A549 (cell line): ENCODE measurements around the gene PRG3. TPM values are rescaled to one million over a fixed set of nuclear protein-coding genes. Genes with fewer than 3 reads are reported as not detected.

Experiments
- ATAC-seq, 2 experiments: fragments of 200-7000 bp in 1 of 2; fragments of >200 bp in 1 of 2; cut with Nextera tagmentation in 1 of 2; cut with Tn5 transposase in 1 of 2; 3 replicates each; pipeline versions ENCODE4 v1.8.0 to v1.9.1; 2018 to 2020; ENCODE audit warnings: mild to moderate bottlenecking in 1 of 2, moderate library complexity in 1 of 2
- CTCF ChIA-PET: fragments of 300-600 bp; sonication (Branson Sonifier 250); formaldehyde crosslinking; extraction: SDS; loops from one replicate; lab custom pipeline; 2021; ENCODE audit warnings: antibody characterized with exemption, inconsistent platforms; lab: Yijun Ruan, JAX
- POLR2A ChIA-PET: fragments of 350-600 bp; formaldehyde crosslinking; extraction: SDS; loops from one replicate; lab custom pipeline; 2021; ENCODE audit warnings: antibody characterized with exemption, inconsistent platforms; lab: Yijun Ruan, JAX
- DNase-seq, 2 experiments: peaks; one replicate each; pipeline versions ENCODE4 v3.0.0 to v3.0.0-alpha.2; 2011 to 2016; ENCODE audit warnings: low read depth in 1 of 2, low spot score in 1 of 2
- FAIRE-seq: peaks from 2 replicates; lab custom pipeline; 2011; peaks lifted over from hg19 to GRCh38; lab: Jason Lieb, UNC
- H3K27ac ChIP-seq, 2 experiments: fragments of >200 bp; sonication (Bioruptor Twin); formaldehyde crosslinking; 3 replicates each; pipeline ENCODE4 v1.5.1; 2016 to 2017
- H3K4me1 ChIP-seq: fragments of >200 bp; sonication (Bioruptor Twin); formaldehyde crosslinking; 3 replicates; pipeline ENCODE4 v1.6.1; 2016
- H3K4me2 ChIP-seq: fragments of >200 bp; sonication (Bioruptor Twin); formaldehyde crosslinking; 3 replicates; pipeline ENCODE4 v1.6.1; 2016
- H3K4me3 ChIP-seq: fragments of >200 bp; sonication (Bioruptor Twin); formaldehyde crosslinking; 3 replicates; pipeline ENCODE4 v1.5.1; 2016
- H3K9me3 ChIP-seq: fragments of >200 bp; sonication (Bioruptor Twin); formaldehyde crosslinking; 3 replicates; pipeline ENCODE4 v1.6.1; 2016
- EHF ChIP-seq: fragments of 250-450 bp; sonication (Bioruptor Pico); IDR thresholded peaks from 2 replicates; pipeline ENCODE4 v1.5.0; 2020; ENCODE audit warnings: mild to moderate bottlenecking
- ESRRA ChIP-seq: fragments of 150-350 bp; IDR thresholded peaks from 2 replicates; pipeline ENCODE4 v1.6.1; 2014; ENCODE audit warnings: mild to moderate bottlenecking, low read length, borderline replicate concordance
- HDAC2 ChIP-seq: fragments of 200-600 bp; sonication (generic); IDR thresholded peaks from 2 replicates; pipeline ENCODE4 v1.6.1; 2016
- HEYL ChIP-seq: fragments of 250-450 bp; sonication (Bioruptor Pico); IDR thresholded peaks from 2 replicates; pipeline ENCODE4 v1.8.0; 2021; ENCODE audit warnings: mild to moderate bottlenecking, moderate library complexity
- KDM1A ChIP-seq: fragments of 200-600 bp; sonication (generic); IDR thresholded peaks from 2 replicates; pipeline ENCODE4 v1.6.1; 2016; ENCODE audit warnings: low read depth, mild to moderate bottlenecking
- MAFK ChIP-seq: fragments of 450-650 bp; IDR thresholded peaks from 2 replicates; pipeline ENCODE4 v1.6.1; 2014; ENCODE audit not compliant: partially characterized antibody
- POLR2A ChIP-seq: IDR thresholded peaks from 2 replicates; pipeline ENCODE4 v1.6.1; 2012; ENCODE audit warnings: mild to moderate bottlenecking, low read length
- RAD21 ChIP-seq, 2 experiments: fragments of >200 bp in 1 of 2; sonication (Bioruptor Twin) in 1 of 2; formaldehyde crosslinking in 1 of 2; IDR thresholded peaks in 1 of 2; conservative IDR thresholded peaks in 1 of 2; 2 replicates in 1 of 2; 3 replicates in 1 of 2; pipeline ENCODE4 v1.6.1; 2012 to 2018; ENCODE audit warnings: inconsistent platforms in 1 of 2
- RFX5 ChIP-seq: fragments of 450-650 bp; IDR thresholded peaks from 2 replicates; pipeline ENCODE4 v1.7.1; 2014; ENCODE audit warnings: antibody characterized with exemption, mild to moderate bottlenecking, moderate library complexity
- SREBF2 ChIP-seq: fragments of 450-650 bp; IDR thresholded peaks from 2 replicates; pipeline ENCODE4 v1.6.1; 2014; ENCODE audit warnings: mild to moderate bottlenecking, moderate library complexity
- TFCP2L1 ChIP-seq: fragments of 250-450 bp; sonication (Bioruptor Pico); IDR thresholded peaks from 2 replicates; pipeline ENCODE4 v1.5.0; 2021; ENCODE audit warnings: mild to moderate bottlenecking
- TP53 ChIP-seq: fragments of 250-450 bp; sonication (Bioruptor Pico); IDR thresholded peaks from 2 replicates; pipeline ENCODE4 v1.5.0; 2021; ENCODE audit warnings: mild to moderate bottlenecking, moderate library complexity
- WGBS: methylation state at CpG from one replicate; pipeline ENCODE4 v1.1.6; 2017; ENCODE audit errors: missing lambda C conversion rate; 5-methylcytosine and 5-hydroxymethylcytosine counted together
- polyA plus RNA-seq, 4 experiments: library from polyadenylated mRNA; depleted of rRNA in 3 of 4; stranded (reverse); fragments of >200 nt; fragmentation: RNase III in 1 of 4; extraction: RNeasy Plus Mini Kit Qiagen cat#74134 plus additional on column Dnase treatment in 1 of 4; gene quantifications; 2 replicates in 3 of 4; 3 replicates in 1 of 4; pipeline ENCODE4 v1.2.3, GENCODE V29; 2011 to 2017
- TF ChIP-seq, protein P1 (sequence below): fragments of >200 bp; sonication (Bioruptor Twin); formaldehyde crosslinking; IDR thresholded peaks from 3 replicates; pipeline ENCODE4 v1.6.1; 2016
- TF ChIP-seq, protein P2 (sequence below): fragments of 250-450 bp; sonication (Bioruptor Pico); IDR thresholded peaks from 2 replicates; pipeline ENCODE4 v1.5.0; 2020; ENCODE audit warnings: low read depth, mild to moderate bottlenecking, moderate library complexity
- TF ChIP-seq, protein P3 (sequence below): fragments of 200-600 bp; sonication (generic); IDR thresholded peaks from 2 replicates; pipeline ENCODE4 v1.6.1; 2016; ENCODE audit warnings: antibody characterized with exemption, mild to moderate bottlenecking, moderate library complexity
- TF ChIP-seq, protein P4 (sequence below): fragments of 250-450 bp; sonication (Bioruptor Pico); IDR thresholded peaks from 2 replicates; pipeline ENCODE4 v1.5.0; 2021; ENCODE audit warnings: mild to moderate bottlenecking, moderate library complexity, borderline replicate concordance
- TF ChIP-seq, protein P5 (sequence below): fragments of 150-350 bp; IDR thresholded peaks from 2 replicates; pipeline ENCODE4 v1.6.1; 2014; ENCODE audit warnings: low read depth, mild to moderate bottlenecking, low read length
- TF ChIP-seq, protein P6 (sequence below): fragments of >200 bp; sonication (Bioruptor Twin); formaldehyde crosslinking; IDR thresholded peaks from 3 replicates; pipeline ENCODE4 v1.5.1; 2016

Gene PRG3
- polyA plus RNA-seq, 2 of the 4 experiments (the other 2 are of a cell fraction), result not detected

DNA sequence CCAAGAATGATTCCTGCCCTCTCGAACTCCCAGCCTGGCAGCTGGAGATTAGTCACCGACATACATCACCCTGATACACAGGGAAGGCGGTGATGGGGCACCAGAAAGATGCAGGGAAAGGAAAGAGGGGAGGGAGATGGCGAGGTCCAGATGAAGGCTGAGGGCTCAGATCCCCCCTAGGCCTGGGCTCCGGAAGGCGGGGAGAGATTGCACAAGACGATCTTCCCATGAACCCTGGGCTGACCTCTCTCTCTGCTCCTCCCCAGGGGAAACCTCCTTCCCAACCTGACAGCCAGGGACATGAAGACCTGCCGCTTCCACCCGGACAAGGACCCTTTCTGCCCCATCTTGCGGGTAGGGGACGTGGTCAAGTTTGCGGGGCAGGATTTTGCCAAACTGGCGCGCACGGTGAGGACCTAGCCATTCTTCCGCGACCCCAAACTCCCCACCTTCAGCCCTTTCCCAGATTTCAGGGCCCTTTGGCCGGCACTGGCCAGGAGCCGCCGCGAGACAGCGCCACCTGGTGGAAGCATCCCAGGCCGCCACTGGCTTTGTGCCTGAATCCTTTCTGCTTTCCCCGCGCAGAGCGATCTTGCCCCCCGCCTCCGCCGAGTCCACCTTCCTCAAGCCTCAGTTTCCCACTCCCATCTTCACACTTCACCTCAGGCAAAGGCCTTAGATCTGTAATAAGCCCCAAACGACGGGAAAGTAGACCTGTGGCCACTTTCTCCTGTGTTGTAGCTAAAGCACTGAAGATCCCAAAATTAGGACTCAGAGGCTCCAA lies 31.3 kb downstream of the PRG3 start (continued):
- TF ChIP-seq, protein P1, sequence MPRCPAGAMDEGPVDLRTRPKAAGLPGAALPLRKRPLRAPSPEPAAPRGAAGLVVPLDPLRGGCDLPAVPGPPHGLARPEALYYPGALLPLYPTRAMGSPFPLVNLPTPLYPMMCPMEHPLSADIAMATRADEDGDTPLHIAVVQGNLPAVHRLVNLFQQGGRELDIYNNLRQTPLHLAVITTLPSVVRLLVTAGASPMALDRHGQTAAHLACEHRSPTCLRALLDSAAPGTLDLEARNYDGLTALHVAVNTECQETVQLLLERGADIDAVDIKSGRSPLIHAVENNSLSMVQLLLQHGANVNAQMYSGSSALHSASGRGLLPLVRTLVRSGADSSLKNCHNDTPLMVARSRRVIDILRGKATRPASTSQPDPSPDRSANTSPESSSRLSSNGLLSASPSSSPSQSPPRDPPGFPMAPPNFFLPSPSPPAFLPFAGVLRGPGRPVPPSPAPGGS, result no peak
- TF ChIP-seq RAD21 (conservative IDR thresholded peaks at IDR 0.05 in 1 of 2, IDR thresholded peaks at IDR 0.05 in 1 of 2), result peak; percentile 38 to 41; a peak in 4 of 5 replicates
- no peak for TF ChIP-seq RFX5

DNA sequence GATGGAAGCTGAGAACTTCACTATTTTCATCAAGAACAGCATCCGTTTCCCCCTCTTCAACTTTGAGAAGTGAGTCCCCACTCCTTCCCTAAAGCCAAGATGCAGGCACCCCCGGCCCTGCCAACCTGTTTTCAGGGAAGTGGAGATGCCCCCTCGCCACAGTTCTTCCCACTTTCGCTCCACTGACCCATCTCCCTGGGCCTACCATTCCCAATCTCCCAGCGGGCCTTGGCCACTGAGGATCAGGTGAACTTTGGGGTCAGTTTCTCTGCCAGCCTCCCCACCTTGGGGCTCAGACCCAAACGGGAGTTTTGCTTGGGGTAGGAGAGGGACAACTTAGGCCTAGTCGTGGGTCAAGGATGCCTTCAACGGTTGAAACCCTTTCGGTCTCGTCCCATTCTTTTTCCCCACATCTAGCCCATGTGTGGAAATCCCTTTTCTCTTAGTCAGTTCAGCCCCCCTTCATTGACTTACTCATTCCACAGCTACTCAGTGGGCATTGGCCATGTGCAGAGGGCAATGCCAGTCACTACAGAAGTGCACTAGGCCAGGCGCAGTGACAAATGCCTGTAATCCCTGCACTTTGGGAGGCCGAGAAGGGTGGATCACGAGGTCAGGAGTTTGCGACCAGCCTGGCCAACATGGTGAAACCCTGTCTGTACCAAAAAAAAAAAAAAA lies 32.2 kb downstream of the PRG3 start:
- no peak overlapping the region for H3K4me2 ChIP-seq
- H3K4me3 ChIP-seq, result no peak overlapping the region
- ChIA-PET CTCF (interaction anchor here (0.6 to 13.0 kb wide), 15 partner anchors 10 to 295 kb away, joined by 3 to 139 read pairs (median 5); partner anchors contain the start of genes RTN4RL2 and TIMM10), POLR2A (no interaction called here)
- H3K27ac ChIP-seq, result peak overlapping the region in 1 of 2 experiments; percentile 81; a peak in 4 of 6 replicates
- FAIRE-seq, result no peak
- WGBS, result 87% methylated on average over 14 of the region's 14 CpGs
- H3K4me1 ChIP-seq, result peaks cover 18% of the 10 kb centered on the region
- no peak for DNase-seq
- peaks cover 15% of the 10 kb centered on the region for H3K9me3 ChIP-seq
- TF ChIP-seq POLR2A (no peak), TFCP2L1 (CRISPR knock-in tag) (no peak), HDAC2 (no peak), TP53 (CRISPR knock-in tag) (no peak), EHF (CRISPR knock-in tag) (no peak), HEYL (CRISPR knock-in tag) (no peak), KDM1A (no peak), SREBF2 (no peak), ESRRA (no peak), MAFK (no peak)
- TF ChIP-seq, protein P2, sequence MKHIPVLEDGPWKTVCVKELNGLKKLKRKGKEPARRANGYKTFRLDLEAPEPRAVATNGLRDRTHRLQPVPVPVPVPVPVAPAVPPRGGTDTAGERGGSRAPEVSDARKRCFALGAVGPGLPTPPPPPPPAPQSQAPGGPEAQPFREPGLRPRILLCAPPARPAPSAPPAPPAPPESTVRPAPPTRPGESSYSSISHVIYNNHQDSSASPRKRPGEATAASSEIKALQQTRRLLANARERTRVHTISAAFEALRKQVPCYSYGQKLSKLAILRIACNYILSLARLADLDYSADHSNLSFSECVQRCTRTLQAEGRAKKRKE (CRISPR knock-in tag), result no peak
- TF ChIP-seq, protein P3, sequence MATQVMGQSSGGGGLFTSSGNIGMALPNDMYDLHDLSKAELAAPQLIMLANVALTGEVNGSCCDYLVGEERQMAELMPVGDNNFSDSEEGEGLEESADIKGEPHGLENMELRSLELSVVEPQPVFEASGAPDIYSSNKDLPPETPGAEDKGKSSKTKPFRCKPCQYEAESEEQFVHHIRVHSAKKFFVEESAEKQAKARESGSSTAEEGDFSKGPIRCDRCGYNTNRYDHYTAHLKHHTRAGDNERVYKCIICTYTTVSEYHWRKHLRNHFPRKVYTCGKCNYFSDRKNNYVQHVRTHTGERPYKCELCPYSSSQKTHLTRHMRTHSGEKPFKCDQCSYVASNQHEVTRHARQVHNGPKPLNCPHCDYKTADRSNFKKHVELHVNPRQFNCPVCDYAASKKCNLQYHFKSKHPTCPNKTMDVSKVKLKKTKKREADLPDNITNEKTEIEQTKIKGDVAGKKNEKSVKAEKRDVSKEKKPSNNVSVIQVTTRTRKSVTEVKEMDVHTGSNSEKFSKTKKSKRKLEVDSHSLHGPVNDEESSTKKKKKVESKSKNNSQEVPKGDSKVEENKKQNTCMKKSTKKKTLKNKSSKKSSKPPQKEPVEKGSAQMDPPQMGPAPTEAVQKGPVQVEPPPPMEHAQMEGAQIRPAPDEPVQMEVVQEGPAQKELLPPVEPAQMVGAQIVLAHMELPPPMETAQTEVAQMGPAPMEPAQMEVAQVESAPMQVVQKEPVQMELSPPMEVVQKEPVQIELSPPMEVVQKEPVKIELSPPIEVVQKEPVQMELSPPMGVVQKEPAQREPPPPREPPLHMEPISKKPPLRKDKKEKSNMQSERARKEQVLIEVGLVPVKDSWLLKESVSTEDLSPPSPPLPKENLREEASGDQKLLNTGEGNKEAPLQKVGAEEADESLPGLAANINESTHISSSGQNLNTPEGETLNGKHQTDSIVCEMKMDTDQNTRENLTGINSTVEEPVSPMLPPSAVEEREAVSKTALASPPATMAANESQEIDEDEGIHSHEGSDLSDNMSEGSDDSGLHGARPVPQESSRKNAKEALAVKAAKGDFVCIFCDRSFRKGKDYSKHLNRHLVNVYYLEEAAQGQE, result no peak
- TF ChIP-seq, protein P4, sequence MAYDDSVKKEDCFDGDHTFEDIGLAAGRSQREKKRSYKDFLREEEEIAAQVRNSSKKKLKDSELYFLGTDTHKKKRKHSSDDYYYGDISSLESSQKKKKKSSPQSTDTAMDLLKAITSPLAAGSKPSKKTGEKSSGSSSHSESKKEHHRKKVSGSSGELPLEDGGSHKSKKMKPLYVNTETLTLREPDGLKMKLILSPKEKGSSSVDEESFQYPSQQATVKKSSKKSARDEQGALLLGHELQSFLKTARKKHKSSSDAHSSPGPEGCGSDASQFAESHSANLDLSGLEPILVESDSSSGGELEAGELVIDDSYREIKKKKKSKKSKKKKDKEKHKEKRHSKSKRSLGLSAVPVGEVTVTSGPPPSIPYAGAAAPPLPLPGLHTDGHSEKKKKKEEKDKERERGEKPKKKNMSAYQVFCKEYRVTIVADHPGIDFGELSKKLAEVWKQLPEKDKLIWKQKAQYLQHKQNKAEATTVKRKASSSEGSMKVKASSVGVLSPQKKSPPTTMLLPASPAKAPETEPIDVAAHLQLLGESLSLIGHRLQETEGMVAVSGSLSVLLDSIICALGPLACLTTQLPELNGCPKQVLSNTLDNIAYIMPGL (CRISPR knock-in tag), result no peak
- TF ChIP-seq, protein P5, sequence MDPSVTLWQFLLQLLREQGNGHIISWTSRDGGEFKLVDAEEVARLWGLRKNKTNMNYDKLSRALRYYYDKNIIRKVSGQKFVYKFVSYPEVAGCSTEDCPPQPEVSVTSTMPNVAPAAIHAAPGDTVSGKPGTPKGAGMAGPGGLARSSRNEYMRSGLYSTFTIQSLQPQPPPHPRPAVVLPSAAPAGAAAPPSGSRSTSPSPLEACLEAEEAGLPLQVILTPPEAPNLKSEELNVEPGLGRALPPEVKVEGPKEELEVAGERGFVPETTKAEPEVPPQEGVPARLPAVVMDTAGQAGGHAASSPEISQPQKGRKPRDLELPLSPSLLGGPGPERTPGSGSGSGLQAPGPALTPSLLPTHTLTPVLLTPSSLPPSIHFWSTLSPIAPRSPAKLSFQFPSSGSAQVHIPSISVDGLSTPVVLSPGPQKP, result no peak
- TF ChIP-seq, protein P6, sequence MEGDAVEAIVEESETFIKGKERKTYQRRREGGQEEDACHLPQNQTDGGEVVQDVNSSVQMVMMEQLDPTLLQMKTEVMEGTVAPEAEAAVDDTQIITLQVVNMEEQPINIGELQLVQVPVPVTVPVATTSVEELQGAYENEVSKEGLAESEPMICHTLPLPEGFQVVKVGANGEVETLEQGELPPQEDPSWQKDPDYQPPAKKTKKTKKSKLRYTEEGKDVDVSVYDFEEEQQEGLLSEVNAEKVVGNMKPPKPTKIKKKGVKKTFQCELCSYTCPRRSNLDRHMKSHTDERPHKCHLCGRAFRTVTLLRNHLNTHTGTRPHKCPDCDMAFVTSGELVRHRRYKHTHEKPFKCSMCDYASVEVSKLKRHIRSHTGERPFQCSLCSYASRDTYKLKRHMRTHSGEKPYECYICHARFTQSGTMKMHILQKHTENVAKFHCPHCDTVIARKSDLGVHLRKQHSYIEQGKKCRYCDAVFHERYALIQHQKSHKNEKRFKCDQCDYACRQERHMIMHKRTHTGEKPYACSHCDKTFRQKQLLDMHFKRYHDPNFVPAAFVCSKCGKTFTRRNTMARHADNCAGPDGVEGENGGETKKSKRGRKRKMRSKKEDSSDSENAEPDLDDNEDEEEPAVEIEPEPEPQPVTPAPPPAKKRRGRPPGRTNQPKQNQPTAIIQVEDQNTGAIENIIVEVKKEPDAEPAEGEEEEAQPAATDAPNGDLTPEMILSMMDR, result no peak
- ATAC-seq, result no peak
